ENCODE results near the gene NRDE2.

Gene NRDE2

GRCh38 chr14:90294872-90295271 lies 36.9 kb downstream of the NRDE2 start:
- DNase-seq, result no peak

DNA sequence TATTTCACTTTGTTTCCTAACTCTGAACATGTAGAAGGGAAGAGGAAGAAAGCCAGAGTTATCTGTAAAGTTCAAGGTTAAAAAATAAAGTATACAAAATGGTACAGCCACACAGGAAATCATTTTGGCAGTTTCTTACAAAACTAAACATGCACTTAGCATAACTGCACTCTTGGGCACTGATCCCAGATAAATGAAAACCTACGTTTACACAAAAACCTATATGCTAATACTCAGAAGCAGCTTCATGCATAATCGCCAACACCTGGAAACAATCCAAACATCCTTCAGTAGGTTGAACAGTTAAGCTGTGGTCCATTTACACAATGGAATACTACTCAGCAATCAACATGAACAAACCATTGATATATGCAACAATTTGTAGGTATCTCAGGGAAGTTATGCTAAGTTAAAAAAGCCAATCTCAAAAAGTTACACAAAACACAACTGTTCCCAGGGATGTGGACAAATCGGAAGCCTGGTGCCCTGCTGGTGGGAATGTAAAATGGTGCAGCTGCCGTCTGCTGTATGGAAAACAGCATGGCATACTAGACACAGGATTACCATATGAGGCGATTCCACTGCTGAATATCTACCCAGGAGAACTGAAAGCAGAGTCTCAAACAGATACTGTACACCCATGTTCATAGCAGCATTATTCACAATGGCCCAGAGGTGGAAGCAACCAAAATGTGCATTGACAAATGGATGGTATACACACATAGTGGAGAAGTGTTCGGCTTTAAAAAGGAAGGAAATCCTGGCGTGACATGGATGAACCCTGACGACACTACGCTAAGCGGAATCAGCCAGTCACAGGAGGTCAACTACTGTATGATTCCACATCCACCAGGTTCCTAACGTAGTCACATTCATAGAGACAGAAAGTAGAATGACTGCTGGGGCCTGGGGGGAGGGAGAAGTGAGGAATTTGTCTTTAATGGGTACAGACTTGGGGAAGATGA lies 37.7 kb downstream of the NRDE2 start:
- DNase-seq, result no peak

DNA sequence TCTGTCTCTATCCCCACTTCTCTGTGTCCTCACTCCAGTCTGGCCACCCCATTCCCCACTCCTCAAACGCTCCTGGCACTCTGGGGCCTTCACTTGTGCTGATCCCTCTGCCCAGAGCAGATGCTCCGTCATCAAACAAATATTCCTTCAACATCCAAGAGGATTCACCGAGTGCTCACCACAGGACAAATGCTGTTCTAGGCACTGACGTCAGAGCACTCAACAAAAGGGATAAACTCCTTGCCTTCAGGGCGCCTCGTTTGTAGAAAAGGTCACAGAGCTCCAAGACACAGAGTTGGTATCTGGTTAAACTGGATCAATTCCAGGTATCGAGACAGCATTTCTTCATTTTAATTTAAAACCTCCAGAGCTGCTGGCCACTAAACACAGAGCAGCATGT lies 40.0 kb downstream of the NRDE2 start:
- no peak for DNase-seq

GRCh38 chr14:90290337-90291011 lies 41.3 kb downstream of the NRDE2 start:
- no peak for DNase-seq

GRCh38 chr14:90288651-90289355 lies 42.9 kb downstream of the NRDE2 start:
- peak; percentile 93 for DNase-seq

DNA sequence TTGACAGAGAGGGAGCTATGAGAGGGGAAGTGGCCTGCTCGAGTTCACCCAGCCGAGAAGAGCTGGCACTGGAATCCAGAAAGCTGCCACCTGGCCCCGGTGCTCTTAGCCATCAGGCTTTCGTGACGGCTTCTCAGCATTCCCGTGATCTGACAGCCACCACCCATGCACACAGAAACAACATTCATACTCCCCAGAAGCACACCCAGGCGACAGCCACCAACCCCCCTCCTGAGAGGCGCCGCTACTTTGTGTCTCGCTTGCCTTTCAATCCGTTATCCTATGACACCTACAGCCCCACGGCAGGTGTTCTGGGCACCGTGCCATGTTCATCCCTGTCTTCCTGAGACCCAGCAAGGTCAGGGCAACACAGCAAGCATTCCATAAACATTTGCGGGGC lies 44.0 kb downstream of the NRDE2 start:
- DNase-seq, result no peak

- no peak for DNase-seq
Observed at GRCh38 chr14:90281756-90282155, 50.0 kb downstream of the NRDE2 start.

DNA sequence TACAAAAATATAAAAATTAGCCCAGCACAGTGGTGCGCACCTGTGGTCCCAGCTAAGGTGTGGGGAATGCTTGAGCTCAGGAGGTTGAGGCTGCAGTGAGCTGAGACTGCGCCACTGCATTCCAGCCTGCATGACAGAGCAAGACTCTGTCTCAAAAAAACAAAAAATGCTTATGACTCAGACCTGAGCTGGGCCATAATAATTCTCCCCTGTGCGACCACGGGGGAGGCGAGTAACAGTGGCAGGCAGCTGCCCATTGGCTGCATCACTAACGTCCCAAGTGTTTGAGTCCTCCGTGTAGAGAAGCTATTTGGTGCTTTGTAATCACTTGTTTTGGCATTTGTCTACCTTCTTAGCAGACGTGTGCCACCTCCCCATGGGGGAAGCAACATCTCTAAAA lies 50.5 kb downstream of the NRDE2 start:
- DNase-seq, result no peak

- DNase-seq, result no peak
Observed at GRCh38 chr14:90280096-90280495, 51.6 kb downstream of the NRDE2 start.

- no peak for DNase-seq
Observed at GRCh38 chr14:90278199-90279175, 53.3 kb downstream of the NRDE2 start.

DNA sequence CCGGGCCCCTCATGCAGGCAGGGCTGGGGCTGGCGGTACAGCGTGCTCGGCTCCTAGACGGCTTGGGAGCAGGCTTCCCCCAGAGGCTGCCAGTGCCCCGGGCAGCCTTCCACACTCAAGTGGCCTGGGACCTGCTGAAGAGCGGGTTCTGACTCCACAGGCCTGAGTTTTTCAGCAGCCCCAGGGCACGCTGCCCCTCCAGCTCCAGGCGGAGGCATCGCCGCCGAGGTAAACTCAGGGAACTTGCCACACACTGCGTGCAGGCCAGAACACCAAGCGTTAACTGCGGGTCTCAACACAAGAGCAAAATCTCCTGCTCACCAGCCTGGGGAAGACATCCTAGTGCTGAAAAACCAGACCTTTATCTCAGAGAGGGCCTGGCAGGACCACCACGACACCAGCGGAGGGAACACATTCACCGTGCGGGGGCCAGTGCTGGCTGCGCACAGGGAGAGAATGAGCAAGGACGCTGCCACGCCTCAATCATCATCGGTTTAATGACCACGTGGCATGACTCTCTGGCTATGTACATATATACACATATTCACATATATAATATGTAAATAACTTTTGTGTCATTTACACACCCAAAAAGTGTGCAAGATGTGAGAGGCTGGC lies 54.1 kb downstream of the NRDE2 start:
- DNase-seq, result no peak

DNA sequence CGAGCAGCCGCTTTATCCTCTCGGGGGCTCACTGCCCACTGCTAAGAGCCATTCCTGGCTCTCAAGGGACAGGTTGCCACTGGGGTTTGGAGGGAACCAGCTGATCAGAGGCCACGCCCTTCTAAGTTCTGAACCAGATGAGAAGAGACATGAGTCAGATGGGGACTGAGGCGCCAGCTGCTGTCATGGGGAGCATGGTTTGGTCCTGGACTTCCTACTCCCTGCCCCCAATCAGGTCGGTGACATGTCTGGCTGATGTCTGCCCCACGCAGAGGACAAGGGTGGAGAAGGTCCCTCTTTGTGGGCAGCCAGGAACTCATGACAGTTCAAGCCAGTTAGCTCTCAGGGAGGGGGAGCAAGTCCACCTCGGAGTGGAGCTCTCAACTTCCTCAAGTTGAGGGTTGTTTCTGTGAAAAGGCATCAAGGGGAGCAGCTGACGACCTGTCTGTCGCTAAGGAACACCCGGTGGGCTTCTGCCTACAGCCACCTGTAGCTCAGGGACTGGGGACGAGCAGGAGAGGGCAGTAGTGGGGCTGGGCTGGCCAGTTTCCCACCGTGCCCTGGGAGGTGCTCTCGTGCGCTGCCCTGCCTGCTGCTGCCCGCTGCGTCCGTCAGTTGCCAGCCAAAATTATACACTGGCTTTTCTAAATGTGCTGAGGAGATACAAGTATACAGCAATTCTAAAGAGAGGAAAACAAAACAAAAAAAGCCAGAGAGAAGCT lies 54.9 kb downstream of the NRDE2 start:
- peak; percentile 96 for DNase-seq

GRCh38 chr14:90275820-90276219 lies 55.9 kb downstream of the NRDE2 start:
- no peak for DNase-seq

GRCh38 chr14:90275458-90275814 lies 56.3 kb downstream of the NRDE2 start:
- DNase-seq, result no peak

GRCh38 chr14:90274808-90275457 lies 56.8 kb downstream of the NRDE2 start:
- DNase-seq, result no peak

DNA sequence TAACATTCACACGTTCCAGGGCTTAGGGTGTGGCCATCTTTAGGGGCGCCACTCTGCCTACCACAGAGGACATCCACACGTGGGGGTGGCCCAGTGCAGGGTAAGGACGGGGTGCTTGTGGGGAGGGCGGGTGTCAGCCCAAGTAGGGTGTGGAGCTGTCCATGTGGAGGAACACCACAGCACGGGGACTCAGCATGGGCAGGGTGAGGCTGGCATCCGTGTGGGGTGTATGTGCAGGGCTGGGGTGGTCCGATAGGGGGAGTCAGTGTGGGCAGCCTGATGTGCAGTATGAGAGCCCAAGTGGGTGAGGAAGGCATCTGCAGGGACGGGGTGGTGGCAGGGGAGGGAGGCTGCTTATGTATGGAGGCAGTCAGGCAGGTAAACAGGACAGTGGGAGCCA lies 57.7 kb downstream of the NRDE2 start:
- no peak for DNase-seq

- DNase-seq, result no peak
Observed at GRCh38 chr14:90273532-90273931, 58.2 kb downstream of the NRDE2 start.

- DNase-seq, result no peak
Observed at GRCh38 chr14:90272523-90272922, 59.2 kb downstream of the NRDE2 start.

DNA sequence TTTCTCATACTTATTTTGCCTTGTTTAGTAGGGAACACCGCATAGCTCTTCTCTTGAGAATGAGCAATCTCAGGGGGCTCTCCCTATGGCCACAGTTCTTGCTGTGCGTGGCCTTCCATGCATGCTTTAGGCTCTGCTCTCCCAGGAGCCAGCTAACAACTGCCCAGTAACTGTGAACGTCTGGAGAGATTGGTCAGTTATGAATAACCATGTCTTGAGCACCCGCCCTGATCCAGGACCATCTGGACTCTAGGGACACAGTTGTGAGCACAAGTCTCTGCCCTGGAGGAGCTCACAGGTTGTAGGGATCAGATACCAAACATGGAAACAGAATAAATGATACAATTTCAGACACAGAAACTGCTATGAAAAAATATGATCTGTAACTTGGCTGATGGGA lies 63.3 kb downstream of the NRDE2 start:
- DNase-seq, result no peak

DNA sequence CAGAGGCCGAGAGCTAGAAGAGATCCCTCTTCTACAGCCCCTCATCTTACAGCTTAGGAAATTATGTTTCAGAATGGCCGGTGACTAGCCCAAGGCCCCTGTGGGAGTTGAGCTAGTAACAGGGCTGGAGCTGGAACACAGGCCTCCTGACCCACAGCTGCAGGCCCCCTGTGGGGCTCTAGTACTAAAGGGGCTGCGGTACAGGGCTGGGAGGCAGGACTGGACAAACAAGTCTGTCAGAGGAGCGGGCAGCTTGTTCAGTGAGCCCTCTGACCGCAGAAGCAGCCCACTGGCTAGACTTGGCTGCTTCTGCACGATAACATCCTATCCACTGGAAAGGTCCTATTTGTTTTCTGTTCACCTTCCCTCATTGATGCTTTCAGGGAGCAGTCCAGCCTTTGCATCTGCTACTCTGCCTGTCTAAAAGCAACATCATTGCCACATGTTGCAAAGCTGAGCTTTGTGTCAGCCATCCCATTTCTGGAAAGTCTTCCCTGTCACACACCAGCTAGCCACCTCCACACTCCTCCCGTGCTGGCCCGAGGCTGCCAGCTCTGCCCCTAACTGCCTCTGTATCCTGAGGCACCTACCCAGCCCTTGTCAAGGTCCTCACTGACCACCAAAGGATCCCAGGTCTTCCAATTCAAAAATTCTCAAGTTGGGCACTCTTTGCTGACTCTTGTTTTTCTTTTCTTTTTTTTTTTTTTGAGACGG lies 65.1 kb downstream of the NRDE2 start:
- no peak for DNase-seq

All from NCI-H524 treated with DMSO at 0.1 percent for 48 hours (cell line).